HG02840 (cell line): ENCODE measurements around the gene STK33.

Source experiments
- ATAC-seq: cut with Tn5 transposase; IDR thresholded peaks from one replicate; pipeline ENCODE4 v1.9.1; 2021; ENCODE audit warnings: mild to moderate bottlenecking, moderate library complexity, moderate number of reproducible peaks; ENCODE audit not compliant: unreplicated experiment, low FRiP score

STK33 gene

DNA sequence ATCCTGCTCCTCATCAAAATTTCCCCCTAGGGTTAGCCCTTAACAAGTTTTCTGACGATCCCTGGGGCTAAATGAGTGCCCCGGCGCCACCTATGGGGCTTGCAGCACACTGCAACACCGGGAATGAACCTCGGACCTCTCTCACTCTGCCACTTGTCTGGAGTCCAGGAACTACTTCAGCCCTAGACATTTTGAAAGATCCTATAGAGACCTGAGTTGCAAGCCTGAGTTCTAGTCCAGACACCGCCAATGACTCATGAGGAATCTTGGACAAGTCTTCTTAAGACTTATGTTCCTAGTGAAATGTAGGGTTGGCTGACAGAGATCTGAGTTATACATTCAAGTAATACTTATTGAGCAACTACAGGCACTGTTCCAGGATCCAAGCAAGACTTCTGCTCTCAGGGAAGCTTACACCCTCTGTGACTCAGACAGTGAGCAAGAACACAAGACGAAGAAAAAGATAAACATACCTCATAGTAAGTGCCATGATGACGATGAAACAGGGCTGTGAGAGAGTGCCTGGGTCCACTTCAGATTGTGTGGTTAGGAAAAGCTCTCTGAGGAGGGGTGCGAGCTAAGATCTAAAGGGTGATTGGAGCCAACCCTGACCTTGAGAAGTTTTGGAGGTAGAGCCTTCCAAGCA, 10.2 kb upstream of the STK33 start:
- no peak for ATAC-seq

- no peak for ATAC-seq
Observed at GRCh38 chr11:8603696-8604077, 9.7 kb upstream of the STK33 start.

DNA sequence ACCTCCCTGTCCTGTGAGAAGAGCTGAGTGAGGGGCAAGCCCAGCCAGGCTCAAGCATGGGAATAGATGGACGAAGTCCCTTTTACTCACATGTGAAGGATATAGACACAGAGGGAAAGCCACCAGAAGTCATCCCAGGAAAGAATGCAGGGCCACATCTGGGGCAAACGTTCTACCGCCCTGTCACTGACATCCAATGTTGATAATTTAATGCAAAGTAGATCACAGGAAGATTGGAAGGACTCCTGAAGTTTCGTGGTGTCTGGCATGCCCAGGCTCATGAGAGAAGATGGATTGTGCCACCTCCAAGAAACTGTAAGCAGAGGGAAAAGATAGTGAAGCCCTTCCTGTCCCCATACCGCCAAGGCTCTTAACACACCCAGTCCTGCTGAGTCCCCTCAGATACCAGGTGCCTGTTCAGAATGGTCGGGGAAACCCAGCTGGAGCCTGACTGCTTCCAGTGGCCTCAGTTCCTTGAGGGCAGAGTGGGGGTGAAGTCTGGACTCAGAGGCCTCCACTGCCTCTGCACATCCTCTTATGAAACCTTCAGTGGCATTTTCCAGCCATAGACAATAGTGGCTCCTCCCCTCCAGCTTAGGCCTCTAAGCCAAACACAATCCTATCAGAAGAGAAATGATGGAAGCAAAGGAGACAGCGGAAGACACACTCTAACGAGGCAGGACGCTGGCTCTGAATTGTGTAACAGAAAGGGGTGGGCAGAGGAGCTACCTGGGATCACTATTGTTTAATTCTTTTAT, 7.5 kb upstream of the STK33 start:
- no peak for ATAC-seq

DNA sequence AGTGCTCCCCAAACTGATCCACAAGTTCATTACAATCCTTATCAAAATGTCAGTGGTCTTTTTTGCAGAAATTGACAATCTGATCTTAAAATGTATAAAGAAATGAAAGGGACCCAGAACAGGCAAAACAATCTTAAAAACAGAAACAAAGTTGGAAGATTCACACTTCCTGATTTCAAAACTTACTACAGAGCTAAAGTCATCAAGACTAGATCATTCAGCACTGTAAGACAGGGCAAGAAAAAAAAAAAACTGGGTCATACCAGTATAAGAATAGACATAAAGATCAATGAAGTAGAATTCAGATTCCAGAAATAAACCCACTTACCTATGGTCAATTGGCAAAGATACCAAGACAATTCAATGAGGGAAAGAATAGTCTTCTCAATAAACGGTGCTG, 4.5 kb upstream of the STK33 start:
- ATAC-seq, result no peak

GRCh38 chr11:8597182-8597581, 3.2 kb upstream of the STK33 start:
- no peak for ATAC-seq

DNA sequence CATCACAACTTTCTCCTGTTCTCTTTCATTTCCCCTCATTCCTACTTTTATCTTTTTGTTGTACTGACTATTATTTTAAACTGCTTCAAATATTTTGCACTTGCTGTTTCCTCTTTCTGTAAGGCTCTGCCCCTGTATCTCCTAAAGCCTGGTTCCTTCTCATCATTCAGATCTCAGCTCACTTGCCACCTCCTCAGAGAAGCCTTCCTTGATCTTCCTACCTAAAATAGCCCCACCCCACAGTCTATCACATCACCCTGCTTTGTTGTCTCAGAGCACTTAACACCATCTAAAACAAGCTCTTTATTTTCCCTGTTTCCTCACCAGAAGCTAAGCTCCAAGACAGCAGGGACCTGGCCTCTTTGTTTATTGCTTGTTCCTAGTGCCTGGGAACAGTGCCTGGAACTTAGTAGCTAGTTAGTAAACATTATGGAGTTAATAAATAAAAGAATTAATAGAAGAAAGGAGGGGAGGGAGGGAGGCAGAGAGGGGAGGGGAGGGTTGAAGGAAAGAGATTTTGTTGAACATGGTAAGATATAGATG, 2.5 kb upstream of the STK33 start:
- no peak for ATAC-seq

GRCh38 chr11:8593455-8593854, 573 bp downstream of the STK33 start:
- no peak for ATAC-seq

- no peak for ATAC-seq
Observed at GRCh38 chr11:8587915-8588314, 6.1 kb downstream of the STK33 start.

GRCh38 chr11:8586805-8587204, 7.2 kb downstream of the STK33 start:
- no peak for ATAC-seq

DNA sequence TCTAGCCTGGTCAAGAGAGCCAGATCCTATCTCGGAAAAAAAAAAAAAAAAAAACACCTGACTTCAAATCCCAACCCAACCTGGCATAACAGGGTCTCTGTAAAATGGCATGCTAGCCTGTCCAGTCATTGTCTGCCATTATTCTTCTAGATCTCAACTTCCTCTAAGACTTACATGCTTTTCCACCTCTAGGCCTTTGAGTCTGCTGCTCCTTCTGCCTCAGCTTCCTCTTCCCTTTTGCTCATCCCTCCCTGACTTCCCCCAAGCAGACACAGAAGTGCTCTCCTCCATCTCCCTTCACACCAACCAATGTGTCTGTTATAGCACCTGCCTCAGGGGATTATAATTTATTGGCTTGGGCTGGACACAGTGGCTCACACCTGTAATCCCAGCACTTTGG, 7.8 kb downstream of the STK33 start:
- no peak for ATAC-seq

- no peak for ATAC-seq
Observed at GRCh38 chr11:8584511-8584910, 9.5 kb downstream of the STK33 start.

- ATAC-seq, result no peak
Observed at GRCh38 chr11:8584082-8584481, 9.9 kb downstream of the STK33 start.

DNA sequence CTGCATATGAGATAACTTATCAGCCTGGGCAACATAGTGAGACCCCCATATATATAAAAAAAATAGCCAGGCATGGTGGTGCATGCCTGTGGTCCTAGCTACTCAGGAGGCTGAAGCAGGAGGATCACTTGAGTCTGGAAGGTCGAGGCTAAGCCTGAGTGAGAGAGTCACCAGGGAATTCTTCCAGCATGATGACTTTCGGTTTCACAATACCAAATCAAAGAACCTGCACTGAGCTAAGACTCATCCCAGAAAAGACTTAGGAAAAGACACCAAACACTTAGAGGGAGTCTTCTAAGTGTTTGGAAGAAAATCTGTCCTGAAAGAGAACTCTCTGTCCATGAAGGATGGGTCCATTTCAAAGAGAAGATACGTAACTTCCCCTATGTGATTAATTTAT, 12.7 kb downstream of the STK33 start:
- no peak for ATAC-seq

DNA sequence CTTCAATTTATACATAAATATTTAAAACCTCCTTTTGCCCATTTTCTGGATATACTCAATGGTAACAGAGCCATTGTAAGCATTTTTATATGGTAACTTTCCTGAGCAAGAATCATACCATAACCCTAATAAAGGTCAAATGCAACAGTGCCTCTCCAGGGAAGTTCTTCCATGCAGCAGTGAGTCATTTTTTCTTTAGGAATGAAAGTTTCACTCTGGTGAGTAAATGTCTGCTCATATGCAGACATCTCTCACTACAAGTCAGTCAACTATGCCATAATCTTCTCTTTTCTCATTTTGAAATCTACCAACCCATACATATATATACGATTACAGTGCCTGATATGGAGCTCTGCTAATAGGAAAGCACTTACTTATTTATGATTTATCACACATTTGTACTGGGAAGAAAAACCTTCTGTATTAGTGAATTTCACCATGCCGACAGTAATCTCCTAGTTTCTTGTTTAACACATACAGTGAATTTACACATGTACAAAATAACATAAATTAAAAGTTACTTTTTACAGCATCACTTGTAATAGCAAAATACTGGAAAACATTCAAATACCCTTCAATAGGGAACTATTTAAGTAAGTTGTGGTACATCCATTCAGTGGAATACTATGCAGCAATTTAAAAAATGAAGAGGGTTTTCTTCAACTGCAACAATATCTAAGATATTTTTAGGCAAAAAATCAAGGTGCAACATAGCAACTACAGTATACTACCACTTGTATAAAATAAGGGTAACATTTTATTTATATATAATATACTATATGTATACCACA, 16.0 kb downstream of the STK33 start:
- no peak for ATAC-seq

DNA sequence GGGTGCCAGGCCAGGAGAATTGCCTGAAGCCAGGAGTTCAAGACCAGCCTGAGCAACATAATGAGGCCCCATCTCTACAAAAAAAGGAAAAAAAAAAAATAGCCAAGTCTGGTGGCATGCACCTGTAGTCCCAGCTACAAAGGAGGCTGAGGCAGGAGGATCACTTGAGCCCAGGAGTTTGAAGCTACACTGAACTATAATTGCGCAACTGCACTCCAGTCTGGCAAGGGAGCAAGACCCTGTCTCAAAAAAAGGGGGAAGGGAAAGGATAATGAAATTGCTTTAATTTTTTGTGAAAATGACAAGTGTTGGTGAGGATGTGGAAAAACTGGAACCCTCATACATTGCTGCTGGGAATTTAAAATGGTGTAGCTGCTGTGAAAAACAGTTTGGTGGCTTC, 19.2 kb downstream of the STK33 start:
- no peak for ATAC-seq

DNA sequence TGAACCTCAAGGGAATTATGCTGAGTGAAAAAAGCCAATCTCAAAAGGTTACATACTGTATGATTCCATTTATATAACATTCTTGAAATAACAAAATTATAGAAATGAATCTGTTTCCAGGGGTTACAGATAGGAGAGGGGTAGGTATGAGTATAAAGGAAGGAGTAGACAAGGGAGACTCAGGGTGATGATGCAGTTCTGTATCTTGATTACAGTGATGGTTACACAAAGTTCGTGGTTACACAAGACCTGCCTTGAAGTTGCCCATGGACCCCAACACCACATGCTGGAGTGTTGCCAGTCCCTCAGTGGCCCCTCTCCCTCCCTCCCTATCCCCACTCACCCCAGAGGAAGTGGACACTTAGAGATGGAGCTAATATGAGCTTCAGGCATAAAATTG, 20.3 kb downstream of the STK33 start:
- no peak for ATAC-seq

DNA sequence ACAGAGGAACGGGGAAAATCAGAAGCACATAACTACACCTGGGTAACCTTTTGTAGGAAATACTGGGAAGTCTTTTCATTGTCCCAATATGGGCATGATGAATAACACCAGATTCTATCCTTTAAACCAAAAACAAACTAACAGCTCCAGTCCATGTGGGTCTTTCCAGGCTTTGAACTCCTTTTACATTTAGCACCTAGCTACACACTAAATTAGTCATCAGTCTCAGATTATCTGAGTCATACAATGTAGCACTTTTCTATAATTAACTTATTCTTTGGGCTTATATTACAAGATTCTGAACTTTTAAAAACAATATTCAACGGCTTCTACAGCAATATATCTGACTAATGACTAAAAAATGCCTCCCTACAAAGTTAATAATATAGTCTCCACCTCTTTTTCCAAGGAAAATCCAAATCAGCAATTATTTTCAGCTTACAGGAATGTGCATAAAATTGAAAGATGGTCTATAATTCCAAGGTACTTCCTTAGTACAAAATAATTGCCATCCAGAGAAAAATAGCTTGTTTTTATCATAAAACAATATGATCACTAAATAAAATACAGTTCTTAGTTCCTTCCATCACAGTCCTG, 26.3 kb downstream of the STK33 start:
- ATAC-seq, result no peak

DNA sequence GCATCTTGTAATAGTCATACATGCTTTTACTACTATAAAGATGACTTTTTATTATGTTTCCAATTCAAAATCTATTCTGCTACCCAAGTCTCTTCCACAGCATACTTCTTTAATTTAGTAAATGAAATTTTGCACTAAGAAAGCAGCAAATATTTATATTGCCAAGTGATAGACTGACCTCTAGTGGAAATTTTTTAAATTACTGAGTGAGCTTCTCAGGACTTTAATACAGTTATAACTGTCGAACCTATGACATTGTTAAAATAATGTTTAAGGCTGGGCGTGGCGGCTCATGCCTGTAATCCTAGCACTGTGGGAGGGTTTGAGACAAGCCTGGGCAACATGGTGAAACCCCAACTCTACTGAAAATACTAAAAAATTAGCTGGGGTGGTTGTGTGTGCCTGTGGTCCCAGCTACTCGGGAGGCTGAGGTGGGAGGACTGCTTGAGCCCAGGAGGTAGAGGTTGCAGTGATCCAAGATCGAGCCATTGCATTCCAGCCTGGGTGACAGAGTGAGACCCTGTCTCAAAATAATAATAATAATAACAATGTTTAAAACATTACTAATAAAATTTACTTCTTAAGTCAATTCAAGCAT, 27.3 kb downstream of the STK33 start:
- no peak for ATAC-seq

GRCh38 chr11:8564526-8564925, 29.5 kb downstream of the STK33 start:
- no peak for ATAC-seq

GRCh38 chr11:8561461-8561860, 32.6 kb downstream of the STK33 start:
- ATAC-seq, result no peak

GRCh38 chr11:8558436-8558835, 35.6 kb downstream of the STK33 start:
- no peak for ATAC-seq
